ENCODE measurements around the gene MRFAP1.

GRCh38 chr4:6639137-6639680, 1.3 kb upstream of the MRFAP1 start:
- TF ChIP-seq, protein P1, sequence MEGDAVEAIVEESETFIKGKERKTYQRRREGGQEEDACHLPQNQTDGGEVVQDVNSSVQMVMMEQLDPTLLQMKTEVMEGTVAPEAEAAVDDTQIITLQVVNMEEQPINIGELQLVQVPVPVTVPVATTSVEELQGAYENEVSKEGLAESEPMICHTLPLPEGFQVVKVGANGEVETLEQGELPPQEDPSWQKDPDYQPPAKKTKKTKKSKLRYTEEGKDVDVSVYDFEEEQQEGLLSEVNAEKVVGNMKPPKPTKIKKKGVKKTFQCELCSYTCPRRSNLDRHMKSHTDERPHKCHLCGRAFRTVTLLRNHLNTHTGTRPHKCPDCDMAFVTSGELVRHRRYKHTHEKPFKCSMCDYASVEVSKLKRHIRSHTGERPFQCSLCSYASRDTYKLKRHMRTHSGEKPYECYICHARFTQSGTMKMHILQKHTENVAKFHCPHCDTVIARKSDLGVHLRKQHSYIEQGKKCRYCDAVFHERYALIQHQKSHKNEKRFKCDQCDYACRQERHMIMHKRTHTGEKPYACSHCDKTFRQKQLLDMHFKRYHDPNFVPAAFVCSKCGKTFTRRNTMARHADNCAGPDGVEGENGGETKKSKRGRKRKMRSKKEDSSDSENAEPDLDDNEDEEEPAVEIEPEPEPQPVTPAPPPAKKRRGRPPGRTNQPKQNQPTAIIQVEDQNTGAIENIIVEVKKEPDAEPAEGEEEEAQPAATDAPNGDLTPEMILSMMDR (IDR thresholded peaks at IDR 0.05): no peak
- TF ChIP-seq POLR2AphosphoS5 (IDR thresholded peaks at IDR 0.05; ENCODE audit: low read depth, low read length): no peak
- TF ChIP-seq, protein P2, sequence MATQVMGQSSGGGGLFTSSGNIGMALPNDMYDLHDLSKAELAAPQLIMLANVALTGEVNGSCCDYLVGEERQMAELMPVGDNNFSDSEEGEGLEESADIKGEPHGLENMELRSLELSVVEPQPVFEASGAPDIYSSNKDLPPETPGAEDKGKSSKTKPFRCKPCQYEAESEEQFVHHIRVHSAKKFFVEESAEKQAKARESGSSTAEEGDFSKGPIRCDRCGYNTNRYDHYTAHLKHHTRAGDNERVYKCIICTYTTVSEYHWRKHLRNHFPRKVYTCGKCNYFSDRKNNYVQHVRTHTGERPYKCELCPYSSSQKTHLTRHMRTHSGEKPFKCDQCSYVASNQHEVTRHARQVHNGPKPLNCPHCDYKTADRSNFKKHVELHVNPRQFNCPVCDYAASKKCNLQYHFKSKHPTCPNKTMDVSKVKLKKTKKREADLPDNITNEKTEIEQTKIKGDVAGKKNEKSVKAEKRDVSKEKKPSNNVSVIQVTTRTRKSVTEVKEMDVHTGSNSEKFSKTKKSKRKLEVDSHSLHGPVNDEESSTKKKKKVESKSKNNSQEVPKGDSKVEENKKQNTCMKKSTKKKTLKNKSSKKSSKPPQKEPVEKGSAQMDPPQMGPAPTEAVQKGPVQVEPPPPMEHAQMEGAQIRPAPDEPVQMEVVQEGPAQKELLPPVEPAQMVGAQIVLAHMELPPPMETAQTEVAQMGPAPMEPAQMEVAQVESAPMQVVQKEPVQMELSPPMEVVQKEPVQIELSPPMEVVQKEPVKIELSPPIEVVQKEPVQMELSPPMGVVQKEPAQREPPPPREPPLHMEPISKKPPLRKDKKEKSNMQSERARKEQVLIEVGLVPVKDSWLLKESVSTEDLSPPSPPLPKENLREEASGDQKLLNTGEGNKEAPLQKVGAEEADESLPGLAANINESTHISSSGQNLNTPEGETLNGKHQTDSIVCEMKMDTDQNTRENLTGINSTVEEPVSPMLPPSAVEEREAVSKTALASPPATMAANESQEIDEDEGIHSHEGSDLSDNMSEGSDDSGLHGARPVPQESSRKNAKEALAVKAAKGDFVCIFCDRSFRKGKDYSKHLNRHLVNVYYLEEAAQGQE (IDR thresholded peaks at IDR 0.05; ENCODE audit: insufficient read depth in 1 of 2, low read depth in 2 of 2, low read length in 1 of 2): no peak
